ENCODE measurements around the gene ADGRG3. TPM values are rescaled to one million over a fixed set of nuclear protein-coding genes. Genes with fewer than 3 reads are reported as not detected.
A peak's percentile ranks its signal among the peaks of the same experiment; 100 is the strongest.

The ADGRG3 gene
- total RNA-seq, 4 donors from 2014 or later = 1.0 to 3.2 (median 2.5) TPM; not detected in 1

DNA sequence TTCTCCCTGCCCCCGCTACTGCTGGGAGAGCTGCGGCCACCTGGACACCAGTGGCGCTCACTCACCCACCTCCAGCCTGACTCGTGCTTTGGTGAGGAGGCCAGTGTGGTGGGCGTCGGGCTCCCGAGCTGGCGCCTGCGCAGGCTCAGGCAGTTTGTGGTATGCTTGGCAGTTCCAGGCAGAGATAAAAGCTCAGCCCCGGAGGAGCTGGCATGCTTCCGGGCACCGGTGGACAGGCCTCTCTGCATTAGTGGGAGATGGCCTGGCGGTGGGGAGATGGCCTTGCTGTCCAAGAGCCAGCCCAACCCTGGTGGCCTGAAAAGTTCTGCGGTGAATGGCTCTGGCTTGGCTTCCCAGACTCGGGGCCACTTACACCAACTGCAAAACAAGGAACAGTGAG lies 35.5 kb upstream of the ADGRG3 start:
- DNase-seq = no peak
- TF ChIP-seq, protein P1, sequence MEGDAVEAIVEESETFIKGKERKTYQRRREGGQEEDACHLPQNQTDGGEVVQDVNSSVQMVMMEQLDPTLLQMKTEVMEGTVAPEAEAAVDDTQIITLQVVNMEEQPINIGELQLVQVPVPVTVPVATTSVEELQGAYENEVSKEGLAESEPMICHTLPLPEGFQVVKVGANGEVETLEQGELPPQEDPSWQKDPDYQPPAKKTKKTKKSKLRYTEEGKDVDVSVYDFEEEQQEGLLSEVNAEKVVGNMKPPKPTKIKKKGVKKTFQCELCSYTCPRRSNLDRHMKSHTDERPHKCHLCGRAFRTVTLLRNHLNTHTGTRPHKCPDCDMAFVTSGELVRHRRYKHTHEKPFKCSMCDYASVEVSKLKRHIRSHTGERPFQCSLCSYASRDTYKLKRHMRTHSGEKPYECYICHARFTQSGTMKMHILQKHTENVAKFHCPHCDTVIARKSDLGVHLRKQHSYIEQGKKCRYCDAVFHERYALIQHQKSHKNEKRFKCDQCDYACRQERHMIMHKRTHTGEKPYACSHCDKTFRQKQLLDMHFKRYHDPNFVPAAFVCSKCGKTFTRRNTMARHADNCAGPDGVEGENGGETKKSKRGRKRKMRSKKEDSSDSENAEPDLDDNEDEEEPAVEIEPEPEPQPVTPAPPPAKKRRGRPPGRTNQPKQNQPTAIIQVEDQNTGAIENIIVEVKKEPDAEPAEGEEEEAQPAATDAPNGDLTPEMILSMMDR (IDR thresholded peaks at IDR 0.05) = no peak
- no peak for TF ChIP-seq POLR2A (IDR thresholded peaks at IDR 0.05)
- Histone ChIP-seq H3K36me3 (no peaks in the 10 kb centered on the region), H3K27ac (peak overlapping the region in 1 of 2 donors; percentile 57), H3K4me1 (peaks cover 5% of the 10 kb centered on the region in 2 donors), H3K9me3 (no peaks in the 10 kb centered on the region), H3K27me3 (no peaks in the 10 kb centered on the region), H3K4me3 (no peak overlapping the region)
- intact Hi-C loops (cut with DNase I; ENCODE audit: low total_unique reads) = no loop called here

DNA sequence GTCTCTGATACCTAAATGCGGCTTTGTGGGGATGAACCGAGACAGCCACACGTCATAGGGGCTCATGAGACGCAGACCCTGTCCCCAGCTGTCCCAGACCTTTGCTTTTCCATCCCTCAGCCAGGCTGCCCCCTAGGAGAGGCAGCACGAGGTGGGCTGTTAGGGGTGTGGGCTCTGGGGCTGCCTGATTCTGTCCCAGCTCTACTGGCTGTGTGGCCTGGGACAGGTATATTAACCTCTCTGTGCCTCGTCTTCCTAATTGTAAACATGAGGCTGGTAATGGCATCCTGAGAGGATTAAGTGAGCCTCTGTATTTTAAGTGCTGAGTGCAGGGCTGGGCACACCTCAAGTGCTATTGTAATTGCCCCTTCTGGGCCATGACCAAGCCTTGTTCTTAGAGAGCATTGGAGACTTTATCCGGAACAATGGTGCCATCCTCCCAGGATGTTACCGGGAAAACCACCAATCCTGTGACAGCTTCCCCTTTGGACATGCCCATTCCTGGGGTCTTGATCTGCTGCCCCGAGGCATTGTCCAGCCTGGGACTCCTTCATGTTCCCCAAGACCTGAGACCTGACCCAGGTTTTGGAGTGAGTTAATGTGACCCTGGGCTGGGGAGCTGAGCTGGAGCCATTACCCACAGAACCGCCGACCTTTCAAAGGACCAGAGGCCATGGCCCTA lies 34.6 kb upstream of the ADGRG3 start:
- no peak for DNase-seq
- peak overlapping the region; percentile 40 to 57 for H3K27ac ChIP-seq
- no peaks in the 10 kb centered on the region for H3K9me3 ChIP-seq
- intact Hi-C loops (cut with DNase I; ENCODE audit: low total_unique reads) = no loop called here
- H3K36me3 ChIP-seq = no peaks in the 10 kb centered on the region
- no peak overlapping the region for H3K4me3 ChIP-seq
- TF ChIP-seq, protein P1 (IDR thresholded peaks at IDR 0.05) = no peak
- TF ChIP-seq POLR2A (IDR thresholded peaks at IDR 0.05) = no peak
- no peaks in the 10 kb centered on the region for H3K4me1 ChIP-seq
- H3K27me3 ChIP-seq = no peaks in the 10 kb centered on the region

DNA sequence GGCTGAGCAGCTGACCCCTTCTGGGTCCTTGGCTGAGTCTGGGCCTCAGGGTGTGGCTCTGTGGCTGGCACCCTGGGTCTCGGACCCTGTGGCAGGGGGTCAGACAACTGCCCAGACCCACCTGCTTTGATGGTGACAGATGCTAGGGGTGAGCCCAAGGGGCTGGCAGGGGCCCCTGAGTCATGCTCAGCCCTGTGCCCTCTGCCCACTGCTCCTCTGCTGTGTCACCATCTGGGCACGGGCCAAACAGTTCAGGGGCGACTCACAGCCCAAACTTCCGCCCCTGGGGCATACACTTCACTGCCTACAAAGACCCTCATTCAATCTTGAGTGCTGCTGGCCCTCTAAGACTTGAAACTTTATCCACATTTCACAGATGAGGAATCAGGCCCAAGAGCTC lies 33.9 kb upstream of the ADGRG3 start:
- H3K9me3 ChIP-seq = no peaks in the 10 kb centered on the region
- TF ChIP-seq, protein P1 (IDR thresholded peaks at IDR 0.05) = no peak
- no peak for TF ChIP-seq POLR2A (IDR thresholded peaks at IDR 0.05)
- intact Hi-C loops (cut with DNase I; ENCODE audit: low total_unique reads) = no loop called here
- DNase-seq = no peak
- no peaks in the 10 kb centered on the region for H3K36me3 ChIP-seq
- H3K27me3 ChIP-seq = no peaks in the 10 kb centered on the region
- peak overlapping the region; percentile 40 to 43 for H3K27ac ChIP-seq
- H3K4me3 ChIP-seq = no peak overlapping the region
- H3K4me1 ChIP-seq = no peaks in the 10 kb centered on the region

DNA sequence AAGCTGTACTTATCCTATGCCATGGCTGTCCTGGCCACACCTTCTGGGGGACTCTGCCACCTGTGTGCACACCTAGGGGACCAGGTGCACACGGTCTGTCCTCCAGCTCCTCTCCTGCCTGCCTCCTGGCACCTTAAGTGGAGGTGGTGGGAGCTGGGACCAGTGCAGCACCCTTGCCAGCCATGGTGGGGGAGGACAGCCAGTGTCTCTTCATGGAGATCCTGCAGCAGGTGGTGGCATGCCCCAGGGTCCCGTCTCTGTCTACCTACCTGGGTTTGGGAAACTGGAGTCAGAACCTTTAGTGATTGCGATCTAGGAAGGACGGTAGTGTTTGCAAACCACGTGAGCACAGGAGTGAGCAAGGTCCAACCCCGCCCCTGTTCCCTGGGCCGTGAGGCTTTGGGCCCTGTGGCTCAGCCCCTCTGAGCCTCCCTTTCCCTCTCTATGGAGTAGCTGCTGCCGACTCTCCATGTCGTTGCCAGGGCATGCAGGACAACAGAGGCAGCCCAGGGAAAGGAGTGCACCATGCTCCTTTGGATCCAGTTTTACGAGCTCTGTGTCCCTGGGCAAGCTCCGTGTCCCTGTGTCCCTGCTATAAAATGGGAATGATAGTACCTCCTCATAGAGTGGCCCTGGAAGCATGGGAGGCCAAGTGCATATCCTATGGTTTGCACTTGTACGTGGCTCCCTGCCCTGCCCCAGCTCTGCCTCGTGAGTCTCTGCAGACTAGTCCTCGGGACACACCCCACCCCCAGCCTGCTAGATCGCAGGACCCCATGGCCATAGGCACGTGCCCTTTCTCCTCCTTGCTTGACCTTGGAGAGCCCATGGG lies 32.6 kb upstream of the ADGRG3 start:
- no peak for TF ChIP-seq POLR2A (IDR thresholded peaks at IDR 0.05)
- TF ChIP-seq, protein P1 (IDR thresholded peaks at IDR 0.05) = no peak
- H3K27me3 ChIP-seq = no peaks in the 10 kb centered on the region
- no peaks in the 10 kb centered on the region for H3K36me3 ChIP-seq
- peak overlapping the region in 1 of 2 donors; percentile 72 for H3K27ac ChIP-seq
- H3K4me1 ChIP-seq = no peaks in the 10 kb centered on the region
- H3K9me3 ChIP-seq = no peaks in the 10 kb centered on the region
- no peak overlapping the region for H3K4me3 ChIP-seq
- intact Hi-C loops (cut with DNase I; ENCODE audit: low total_unique reads) = no loop called here
- DNase-seq = no peak

DNA sequence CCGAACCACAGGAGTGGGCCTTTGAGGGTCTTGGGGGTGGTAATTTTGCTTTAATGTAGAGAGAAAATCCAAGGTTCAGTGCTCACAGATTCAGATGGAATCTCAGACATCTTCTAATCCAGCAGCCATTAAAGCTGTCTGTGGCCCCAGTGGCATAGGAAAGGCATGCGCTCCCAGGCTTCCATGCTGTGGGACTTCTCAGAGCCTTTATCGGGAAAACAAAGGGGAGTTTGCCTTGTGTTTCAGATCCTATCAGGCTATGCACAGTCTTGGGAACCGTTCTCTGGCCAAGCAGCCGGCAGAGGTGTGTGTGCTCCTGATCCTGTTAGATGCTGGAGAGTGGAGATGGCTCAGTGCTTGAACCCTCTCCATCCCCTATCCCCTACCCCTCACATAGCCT lies 31.9 kb upstream of the ADGRG3 start:
- H3K27ac ChIP-seq = peak overlapping the region; percentile 65 to 72
- no peaks in the 10 kb centered on the region for H3K27me3 ChIP-seq
- intact Hi-C loops (cut with DNase I; ENCODE audit: low total_unique reads) = no loop called here
- H3K4me1 ChIP-seq = no peaks in the 10 kb centered on the region
- H3K4me3 ChIP-seq = no peak overlapping the region
- no peak for TF ChIP-seq POLR2A (IDR thresholded peaks at IDR 0.05)
- TF ChIP-seq, protein P1 (IDR thresholded peaks at IDR 0.05) = no peak
- H3K9me3 ChIP-seq = no peaks in the 10 kb centered on the region
- H3K36me3 ChIP-seq = no peaks in the 10 kb centered on the region
- no peak for DNase-seq
